Psoas muscle (tissue), 8 donors: Measurements from ENCODE around the gene KREMEN2. TPM values are rescaled to one million over a fixed set of nuclear protein-coding genes. Genes with fewer than 3 reads are reported as not detected.

Source experiments
- ATAC-seq, 4 donors: fragments of 200-7000 bp; cut with Tn5 transposase; one replicate each; pipeline ENCODE4 v1.9.1; 2020; ENCODE audit warnings: moderate library complexity in 3 of 4, mild to moderate bottlenecking in 2 of 4
- DNase-seq, 2 donors: peaks; one replicate each; pipeline ENCODE4 v3.0.0-alpha.2; 2020
- H3K27ac ChIP-seq: fragments of 200-600 bp; one replicate; pipeline ENCODE4 v1.8.0; 2022
- H3K27me3 ChIP-seq, 3 donors: fragments of 200-600 bp in 1 of 3; one replicate each; pipeline versions ENCODE4 v1.6.1 to v1.8.0; 2013 to 2022; ENCODE audit warnings: low read length in 2 of 3, mild to moderate bottlenecking in 2 of 3, moderate library complexity in 1 of 3; ENCODE audit not compliant: insufficient read depth in 3 of 3
- H3K36me3 ChIP-seq, 2 donors: fragments of 200-600 bp in 1 of 2; one replicate each; pipeline versions ENCODE4 v1.6.1 to v1.8.0; 2013 to 2022; ENCODE audit warnings: low read depth in 1 of 2, mild to moderate bottlenecking in 1 of 2, moderate library complexity in 1 of 2; ENCODE audit not compliant: insufficient read depth in 1 of 2
- H3K4me1 ChIP-seq: fragments of 200-600 bp; one replicate; pipeline ENCODE4 v1.8.0; 2022
- H3K4me3 ChIP-seq: fragments of 200-600 bp; one replicate; pipeline ENCODE4 v1.8.0; 2022; ENCODE audit warnings: mild to moderate bottlenecking
- H3K9me3 ChIP-seq: fragments of 200-600 bp; one replicate; pipeline ENCODE4 v1.8.0; 2022
- WGBS, 3 donors: extraction: QIAGEN DNeasy Blood & Tissue Kit; methylation state at CpG; one replicate each; pipeline versions ENCODE4 v1.1.6 to v1.1.7; 2013; 5-methylcytosine and 5-hydroxymethylcytosine counted together
- intact Hi-C, 2 donors: fragments of 100-400 bp; cut with DNase I; formaldehyde crosslinking; loops; one replicate each; pipeline versions ENCODE4 v1.11.0 to v1.14.2; 2022
- polyA plus RNA-seq, 3 donors: library from polyadenylated mRNA; stranded (reverse); fragments of 200-250 nt; gene quantifications; one replicate each; pipeline ENCODE4 v1.2.3, GENCODE V29; 2013
- total RNA-seq, 4 donors: library from RNA; stranded (reverse); fragmentation: NEBNext Ultra II Directional in 2 of 4; extraction: Animal tissue kit (Norgen Biotek cat#: 25700) in 2 of 4; gene quantifications; one replicate each; pipeline versions ENCODE4 v1.2.1 to v1.2.4, GENCODE V29; 2021 to 2023
- TF ChIP-seq, protein P1 (sequence below): fragments of 200-600 bp; IDR thresholded peaks from one replicate; pipeline ENCODE4 v1.8.0; 2022; ENCODE audit warnings: antibody characterized with exemption
- donor health status: healthy with polysubstance abuse.
- donor health status: DM: no; HTN: no; CAD: no; lungs with moderate emphysema.
- donor health status: Bipolar disorder and iron deficiency.
- donor health status: healthy.
- donor health status: DM: yes; HTN: yes; CAD: no.
- donor health status: DM: no; HTN: no; CAD: no.
- donor health status: DM: no; HTN: no; CAD: no.
- donor health status: DM: yes; HTN: yes; CAD: no.

Gene KREMEN2
- total and polyA plus RNA-seq, 7 donors = 0.01 to 0.04 TPM; not detected in 5

DNA sequence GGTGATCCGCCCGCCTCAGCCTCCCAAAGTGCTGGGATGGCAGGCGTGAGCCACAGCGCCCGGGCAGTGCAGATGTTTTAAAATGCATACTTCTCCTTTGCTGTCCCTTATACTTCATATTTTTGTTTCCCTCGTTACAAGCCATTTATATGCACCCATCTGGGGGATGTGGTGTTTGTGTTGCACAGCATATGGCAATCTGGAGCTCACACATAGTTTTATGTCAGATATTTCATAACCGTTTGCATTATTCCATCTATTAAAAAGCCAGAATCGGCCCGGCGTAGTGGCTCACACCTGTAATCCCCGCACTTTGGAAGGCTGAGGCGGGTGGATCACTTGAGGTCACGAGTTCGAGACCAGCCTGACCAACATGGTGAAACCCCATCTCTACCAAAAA is 40.6 kb upstream of the KREMEN2 start:
- no peak for ATAC-seq
- TF ChIP-seq, protein P1, sequence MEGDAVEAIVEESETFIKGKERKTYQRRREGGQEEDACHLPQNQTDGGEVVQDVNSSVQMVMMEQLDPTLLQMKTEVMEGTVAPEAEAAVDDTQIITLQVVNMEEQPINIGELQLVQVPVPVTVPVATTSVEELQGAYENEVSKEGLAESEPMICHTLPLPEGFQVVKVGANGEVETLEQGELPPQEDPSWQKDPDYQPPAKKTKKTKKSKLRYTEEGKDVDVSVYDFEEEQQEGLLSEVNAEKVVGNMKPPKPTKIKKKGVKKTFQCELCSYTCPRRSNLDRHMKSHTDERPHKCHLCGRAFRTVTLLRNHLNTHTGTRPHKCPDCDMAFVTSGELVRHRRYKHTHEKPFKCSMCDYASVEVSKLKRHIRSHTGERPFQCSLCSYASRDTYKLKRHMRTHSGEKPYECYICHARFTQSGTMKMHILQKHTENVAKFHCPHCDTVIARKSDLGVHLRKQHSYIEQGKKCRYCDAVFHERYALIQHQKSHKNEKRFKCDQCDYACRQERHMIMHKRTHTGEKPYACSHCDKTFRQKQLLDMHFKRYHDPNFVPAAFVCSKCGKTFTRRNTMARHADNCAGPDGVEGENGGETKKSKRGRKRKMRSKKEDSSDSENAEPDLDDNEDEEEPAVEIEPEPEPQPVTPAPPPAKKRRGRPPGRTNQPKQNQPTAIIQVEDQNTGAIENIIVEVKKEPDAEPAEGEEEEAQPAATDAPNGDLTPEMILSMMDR = no peak
- intact Hi-C loops = no loop called here
- no peak for DNase-seq
- H3K9me3 ChIP-seq = no peaks in the 10 kb centered on the region
- no peak overlapping the region for H3K4me3 ChIP-seq
- H3K27ac ChIP-seq = no peak overlapping the region
- no peaks in the 10 kb centered on the region for H3K27me3 ChIP-seq
- peaks cover 6% of the 10 kb centered on the region for H3K4me1 ChIP-seq
- H3K36me3 ChIP-seq = peaks cover 0 to 38% of the 10 kb centered on the region in 2 donors
- WGBS, 3 donors = 93 to 96% (median 95%) methylated on average over 14 of the region's 14 CpGs

DNA sequence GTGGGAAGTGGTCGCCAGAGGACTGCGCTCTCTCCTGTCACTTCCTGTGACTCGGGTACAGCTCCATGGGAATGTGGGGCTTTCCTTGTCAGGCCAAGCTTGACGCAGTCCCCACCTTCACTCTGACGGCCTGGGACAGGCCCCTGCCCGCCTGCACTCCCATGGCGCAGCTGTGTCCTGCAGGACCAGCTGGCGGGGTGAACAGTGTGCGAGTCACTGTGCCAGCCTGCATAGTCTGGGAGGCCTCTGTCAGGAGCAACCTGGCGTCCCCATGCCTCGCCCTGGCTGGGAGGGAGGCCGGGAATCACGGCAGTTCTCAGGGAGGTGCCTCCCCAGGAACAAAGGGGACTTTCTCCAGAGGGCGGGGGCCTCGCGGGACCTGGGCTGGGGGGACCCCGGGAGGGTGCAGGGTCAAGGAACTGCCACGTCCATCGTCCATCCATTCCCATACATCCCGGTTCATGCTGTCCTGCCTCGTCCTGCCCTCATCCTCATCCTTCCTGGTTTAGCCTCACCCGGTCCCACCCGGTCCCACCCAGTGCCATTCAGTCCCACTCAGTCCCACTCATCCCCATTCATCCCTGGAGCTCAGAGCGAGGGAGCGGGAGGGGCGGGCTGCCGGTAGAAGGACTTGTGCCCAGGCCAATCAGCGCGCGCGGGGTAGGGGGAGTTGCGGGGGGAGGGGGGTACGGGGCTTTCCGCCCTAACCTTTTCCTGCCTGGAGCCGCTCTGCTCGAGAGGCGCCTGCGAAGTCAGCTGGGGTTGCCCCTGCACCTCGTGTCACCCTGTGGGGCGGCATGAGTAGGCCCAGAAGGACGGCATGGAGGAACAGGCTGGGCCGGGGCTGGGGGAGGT is 38.9 kb upstream of the KREMEN2 start:
- H3K36me3 ChIP-seq = peaks cover 0 to 49% of the 10 kb centered on the region in 2 donors
- DNase-seq (no peak), ATAC-seq (no peak)
- H3K27ac ChIP-seq = no peak overlapping the region
- 72 to 79% (median 76%) methylated on average over 33 to 42 of the region's 42 CpGs for WGBS, 3 donors
- intact Hi-C loops = no loop called here
- TF ChIP-seq, protein P1 = no peak
- no peak overlapping the region for H3K4me3 ChIP-seq
- no peaks in the 10 kb centered on the region for H3K27me3 ChIP-seq
- H3K9me3 ChIP-seq = no peaks in the 10 kb centered on the region
- H3K4me1 ChIP-seq = peaks cover 6% of the 10 kb centered on the region

DNA sequence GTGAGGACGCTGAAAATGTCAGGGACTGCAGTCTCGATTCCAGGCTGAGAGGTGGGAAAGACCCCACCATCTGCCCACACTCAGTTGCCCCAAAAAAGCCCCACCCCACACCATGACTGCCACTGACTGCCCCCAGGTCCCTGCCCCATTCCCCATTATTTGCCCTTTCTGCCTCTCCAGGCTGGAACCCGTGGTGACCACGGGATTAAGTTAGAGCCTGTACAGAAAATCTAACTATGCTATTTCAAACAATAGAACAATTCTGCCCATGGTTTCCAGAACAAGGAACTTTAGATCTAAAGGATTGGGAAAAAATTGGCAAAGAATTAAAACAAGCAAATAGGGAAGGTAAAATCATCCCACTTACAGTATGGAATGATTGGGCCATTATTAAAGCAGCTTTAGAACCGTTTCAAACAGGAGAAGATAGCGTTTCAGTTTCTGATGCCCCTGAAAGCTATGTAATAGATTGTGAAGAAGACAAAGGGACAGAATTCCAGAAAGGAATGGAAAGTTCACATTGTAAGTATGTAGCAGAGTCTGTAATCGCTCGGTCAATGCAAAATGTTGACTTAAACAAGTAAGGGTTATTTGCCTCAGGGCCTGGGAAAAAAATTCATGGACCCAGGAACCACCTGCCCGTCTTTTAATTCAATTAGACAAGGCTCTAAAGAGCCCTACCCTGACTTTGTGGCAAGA is 38.0 kb upstream of the KREMEN2 start:
- DNase-seq (no peak), ATAC-seq (no peak)
- Histone ChIP-seq H3K9me3 (no peaks in the 10 kb centered on the region), H3K27ac (no peak overlapping the region), H3K36me3 (peaks cover 0 to 51% of the 10 kb centered on the region in 2 donors), H3K4me3 (no peak overlapping the region), H3K27me3 (no peaks in the 10 kb centered on the region), H3K4me1 (peaks cover 6% of the 10 kb centered on the region)
- intact Hi-C loops = no loop called here
- TF ChIP-seq, protein P1 = no peak
- WGBS, 3 donors = 57 to 63% (median 63%) methylated on average over 8 to 9 of the region's 9 CpGs

DNA sequence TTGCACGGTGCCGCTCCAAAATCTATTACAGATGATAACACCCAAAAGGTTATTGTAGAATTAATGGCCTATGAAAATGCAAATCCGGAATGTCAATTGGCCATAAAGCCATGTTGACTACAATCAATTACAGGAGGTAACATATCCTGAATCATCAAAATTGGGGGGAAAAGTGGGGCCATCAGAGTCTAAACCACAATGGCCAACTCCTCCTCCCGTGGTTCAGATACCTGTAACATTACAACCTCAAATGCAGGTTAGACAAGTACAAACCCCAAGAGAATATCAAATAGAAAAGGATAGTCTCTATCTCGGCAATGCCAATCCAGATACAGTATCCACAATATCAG is 37.5 kb upstream of the KREMEN2 start:
- peaks cover 6% of the 10 kb centered on the region for H3K4me1 ChIP-seq
- H3K27ac ChIP-seq = no peak overlapping the region
- no peaks in the 10 kb centered on the region for H3K27me3 ChIP-seq
- DNase-seq = no peak
- intact Hi-C loops = no loop called here
- no peak for ATAC-seq
- H3K9me3 ChIP-seq = no peaks in the 10 kb centered on the region
- 54 to 68% (median 55%) methylated on average over 5 of the region's 5 CpGs for WGBS, 3 donors
- TF ChIP-seq, protein P1 = no peak
- peak overlapping the region; percentile 36 for H3K4me3 ChIP-seq
- peaks cover 0 to 52% of the 10 kb centered on the region in 2 donors for H3K36me3 ChIP-seq
